ENCODE data around the gene LDLRAD2. TPM values are rescaled to one million over a fixed set of nuclear protein-coding genes. Genes with fewer than 3 reads are reported as not detected.

LDLRAD2 gene
- total and polyA plus RNA-seq, 2 of the 8 experiments (the other 6 are each of a cell fraction or from before 2014, with no cell fraction given): 0.48 to 0.74 TPM

GRCh38 chr1:21814241-21814918 lies 2.3 kb downstream of the LDLRAD2 start (continued):
- peak; percentile 65 for TF ChIP-seq PHF8 (conservative IDR thresholded peaks at IDR 0.05; ENCODE audit: low read depth, low read length)
- TF ChIP-seq POU5F1 (IDR thresholded peaks at IDR 0.05; ENCODE audit: low read depth, low read length): no peak
- 0 out of 2 replicates have a peak, but pooled peaks have one; percentile 3 for TF ChIP-seq CREB1 (IDR thresholded peaks at IDR 0.05)
- no peak for TF ChIP-seq FOSL1 (IDR thresholded peaks at IDR 0.05; ENCODE audit: insufficient read depth, low read depth, low read length)
- no peak for TF ChIP-seq RNF2 (IDR thresholded peaks at IDR 0.05; ENCODE audit: borderline replicate concordance, low read depth, low read length, missing control alignments, poor library complexity, severe bottlenecking)
- TF ChIP-seq, protein P1, sequence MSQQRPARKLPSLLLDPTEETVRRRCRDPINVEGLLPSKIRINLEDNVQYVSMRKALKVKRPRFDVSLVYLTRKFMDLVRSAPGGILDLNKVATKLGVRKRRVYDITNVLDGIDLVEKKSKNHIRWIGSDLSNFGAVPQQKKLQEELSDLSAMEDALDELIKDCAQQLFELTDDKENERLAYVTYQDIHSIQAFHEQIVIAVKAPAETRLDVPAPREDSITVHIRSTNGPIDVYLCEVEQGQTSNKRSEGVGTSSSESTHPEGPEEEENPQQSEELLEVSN (IDR thresholded peaks at IDR 0.05): no peak
- TF ChIP-seq BRCA1 (IDR thresholded peaks at IDR 0.05; ENCODE audit: low read depth, low read length): no peak
- no peak for TF ChIP-seq TAF7 (optimal IDR thresholded peaks at IDR 0.05; ENCODE audit: borderline replicate concordance, low read depth, low read length)
- TF ChIP-seq RFX5 (IDR thresholded peaks at IDR 0.05; ENCODE audit: borderline replicate concordance, low read depth, low read length): no peak
- peak; percentile 39 to 61; a peak in 3 of 4 replicates for TF ChIP-seq RAD21 (IDR thresholded peaks at IDR 0.05 in 1 of 2, conservative IDR thresholded peaks at IDR 0.05 in 1 of 2; ENCODE audit: low read depth in 2 of 2, low read length in 2 of 2)
- TF ChIP-seq BCL11A (IDR thresholded peaks at IDR 0.05; ENCODE audit: low read depth in 2 of 2, low read length in 2 of 2): no peak
- TF ChIP-seq GTF2F1 (IDR thresholded peaks at IDR 0.05; ENCODE audit: borderline replicate concordance, low read depth, low read length): no peak
- TF ChIP-seq EGR1 (IDR thresholded peaks at IDR 0.05; ENCODE audit: borderline replicate concordance, low read depth, low read length): peak; percentile 6; the same call in 1 of the 2 replicates
- no peak for TF ChIP-seq SP2 (IDR thresholded peaks at IDR 0.05; ENCODE audit: low read length)
- TF ChIP-seq ZNF274 (IDR thresholded peaks at IDR 0.05; ENCODE audit: borderline replicate concordance, extremely low read depth, low read length): no peak
- TF ChIP-seq KDM1A (IDR thresholded peaks at IDR 0.05; ENCODE audit: borderline replicate concordance, low read length): peak; percentile 97
- peak; percentile 58 for TF ChIP-seq KDM4A (IDR thresholded peaks at IDR 0.05; ENCODE audit: low read depth, low read length, severe bottlenecking)
- no peak for TF ChIP-seq CTBP2 (IDR thresholded peaks at IDR 0.05; ENCODE audit: borderline replicate concordance, insufficient read depth, insufficient read length, low read length)
- TF ChIP-seq TEAD4 (IDR thresholded peaks at IDR 0.05; ENCODE audit: low read depth, low read length): no peak

All from H1 (cell line).